HG02938 (cell line): ENCODE measurements around the gene PDE10A.

ENCODE experiments used
- ATAC-seq: cut with Tn5 transposase; IDR thresholded peaks from one replicate; pipeline ENCODE4 v1.9.1; 2021; ENCODE audit warnings: mild to moderate bottlenecking, moderate library complexity; ENCODE audit not compliant: unreplicated experiment

The PDE10A gene

GRCh38 chr6:165426892-165427291 is 236.1 kb downstream of the PDE10A start:
- no peak for ATAC-seq

GRCh38 chr6:165422192-165422591 is 240.8 kb downstream of the PDE10A start:
- no peak for ATAC-seq

GRCh38 chr6:165417278-165417865 is 245.7 kb downstream of the PDE10A start:
- no peak for ATAC-seq

GRCh38 chr6:165404697-165405096 is 258.3 kb downstream of the PDE10A start:
- no peak for ATAC-seq

- ATAC-seq, result no peak
Measured at GRCh38 chr6:165404296-165404695, 258.7 kb downstream of the PDE10A start.

GRCh38 chr6:165403006-165403595 is 259.9 kb downstream of the PDE10A start:
- no peak for ATAC-seq

- ATAC-seq, result no peak
Measured at GRCh38 chr6:165401092-165401491, 261.9 kb downstream of the PDE10A start.

- ATAC-seq, result no peak
Measured at GRCh38 chr6:165390475-165390874, 272.6 kb downstream of the PDE10A start.

- no peak for ATAC-seq
Measured at GRCh38 chr6:165389534-165389933, 273.5 kb downstream of the PDE10A start.

GRCh38 chr6:165383323-165383722 is 279.7 kb downstream of the PDE10A start:
- no peak for ATAC-seq

GRCh38 chr6:165376100-165376499 is 286.9 kb downstream of the PDE10A start:
- no peak for ATAC-seq

- ATAC-seq, result no peak
Measured at GRCh38 chr6:165365371-165365770, 297.7 kb downstream of the PDE10A start.

- ATAC-seq, result no peak
Measured at GRCh38 chr6:165345700-165346099, 317.3 kb downstream of the PDE10A start.

- ATAC-seq, result no peak
Measured at GRCh38 chr6:165340532-165340931, 322.5 kb downstream of the PDE10A start.

GRCh38 chr6:165325609-165326008 is 337.4 kb downstream of the PDE10A start:
- ATAC-seq, result no peak

- no peak for ATAC-seq
Measured at GRCh38 chr6:165321555-165322145, 341.4 kb downstream of the PDE10A start.

- ATAC-seq, result no peak
Measured at GRCh38 chr6:165321150-165321549, 341.9 kb downstream of the PDE10A start.

- ATAC-seq, result no peak
Measured at GRCh38 chr6:165317723-165318122, 345.3 kb downstream of the PDE10A start.

GRCh38 chr6:165308926-165309731 is 353.9 kb downstream of the PDE10A start, which contains the start of gene C6orf118:
Gene C6orf118 (minus strand): TSS chr6:165309605. CDS start chr6:165309586, 19 bp downstream.
- ATAC-seq, result no peak

GRCh38 chr6:165306955-165307354 is 356.1 kb downstream of the PDE10A start:
- no peak for ATAC-seq

GRCh38 chr6:165301372-165302246 is 361.4 kb downstream of the PDE10A start:
- no peak for ATAC-seq
